ENCODE results near the gene MED15.

MED15 gene

GRCh38 chr22:20588092-20588842, 80.9 kb downstream of the MED15 start:
- TF ChIP-seq, protein P1, sequence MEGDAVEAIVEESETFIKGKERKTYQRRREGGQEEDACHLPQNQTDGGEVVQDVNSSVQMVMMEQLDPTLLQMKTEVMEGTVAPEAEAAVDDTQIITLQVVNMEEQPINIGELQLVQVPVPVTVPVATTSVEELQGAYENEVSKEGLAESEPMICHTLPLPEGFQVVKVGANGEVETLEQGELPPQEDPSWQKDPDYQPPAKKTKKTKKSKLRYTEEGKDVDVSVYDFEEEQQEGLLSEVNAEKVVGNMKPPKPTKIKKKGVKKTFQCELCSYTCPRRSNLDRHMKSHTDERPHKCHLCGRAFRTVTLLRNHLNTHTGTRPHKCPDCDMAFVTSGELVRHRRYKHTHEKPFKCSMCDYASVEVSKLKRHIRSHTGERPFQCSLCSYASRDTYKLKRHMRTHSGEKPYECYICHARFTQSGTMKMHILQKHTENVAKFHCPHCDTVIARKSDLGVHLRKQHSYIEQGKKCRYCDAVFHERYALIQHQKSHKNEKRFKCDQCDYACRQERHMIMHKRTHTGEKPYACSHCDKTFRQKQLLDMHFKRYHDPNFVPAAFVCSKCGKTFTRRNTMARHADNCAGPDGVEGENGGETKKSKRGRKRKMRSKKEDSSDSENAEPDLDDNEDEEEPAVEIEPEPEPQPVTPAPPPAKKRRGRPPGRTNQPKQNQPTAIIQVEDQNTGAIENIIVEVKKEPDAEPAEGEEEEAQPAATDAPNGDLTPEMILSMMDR (IDR thresholded peaks at IDR 0.05): no peak

GRCh38 chr22:20588843-20589581, 81.6 kb downstream of the MED15 start:
- TF ChIP-seq, protein P1 (IDR thresholded peaks at IDR 0.05): no peak

DNA sequence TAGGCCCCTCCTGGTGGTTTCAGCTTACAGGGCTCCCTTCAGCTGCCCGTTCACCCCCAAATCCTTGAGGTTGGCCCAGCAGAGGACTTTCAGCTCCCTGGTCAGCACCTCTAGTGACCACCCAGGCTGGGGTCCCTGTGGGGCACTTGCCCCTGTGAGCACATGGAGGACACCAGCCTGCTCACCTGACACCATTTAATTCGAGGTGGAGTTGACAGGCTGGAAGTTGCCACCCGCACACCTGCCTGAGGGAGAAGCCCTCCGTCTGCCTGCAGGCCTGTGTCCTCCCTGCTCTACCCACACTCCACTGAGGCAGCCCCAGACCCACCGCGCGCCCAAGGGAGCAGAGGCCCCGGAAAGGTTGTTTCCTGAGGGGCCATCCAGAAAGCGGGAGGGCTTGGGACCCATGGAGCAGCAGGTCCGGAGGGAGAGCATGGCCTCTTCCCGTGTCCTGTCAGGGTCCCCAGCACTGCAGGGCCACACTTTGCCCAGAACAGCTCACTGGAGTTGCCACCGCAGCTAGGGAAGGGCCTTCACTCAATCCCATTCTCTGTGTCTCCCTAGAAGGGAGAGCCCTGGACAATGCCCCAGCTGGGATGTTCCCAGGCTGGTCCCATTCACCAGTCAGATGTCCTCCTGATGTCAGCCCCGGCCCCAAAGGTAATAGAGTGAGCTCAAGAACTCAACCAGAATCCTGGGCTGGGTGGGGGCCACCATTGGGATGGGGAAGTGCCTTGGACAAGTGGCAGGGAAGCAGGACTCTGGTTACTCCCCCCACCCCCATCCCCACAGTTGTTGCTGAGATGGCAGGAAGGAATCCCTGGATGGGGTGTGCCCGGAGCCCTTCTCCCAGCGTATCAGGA, 82.4 kb downstream of the MED15 start:
- TF ChIP-seq, protein P1 (IDR thresholded peaks at IDR 0.05): no peak

GRCh38 chr22:20590477-20591294, 83.3 kb downstream of the MED15 start:
- TF ChIP-seq, protein P1 (IDR thresholded peaks at IDR 0.05): no peak

DNA sequence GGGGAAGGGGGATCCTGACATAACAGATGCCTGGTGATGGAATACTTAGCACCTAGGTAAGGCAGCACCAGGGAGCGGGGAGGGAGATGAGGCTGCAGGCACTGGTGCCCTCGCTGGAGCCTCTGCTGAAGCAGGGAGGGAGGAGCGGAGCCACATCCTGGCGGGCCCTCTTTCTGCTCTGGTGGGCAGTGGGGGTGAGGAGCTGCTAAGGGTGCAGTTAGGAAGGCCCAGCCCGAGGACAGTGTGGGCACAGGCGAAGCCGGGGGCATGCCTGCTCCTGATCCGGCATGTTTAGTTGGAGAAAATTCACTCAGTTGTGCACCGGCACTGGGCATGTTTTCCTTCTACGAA, 83.9 kb downstream of the MED15 start:
- TF ChIP-seq, protein P1 (IDR thresholded peaks at IDR 0.05): no peak

- TF ChIP-seq, protein P1 (IDR thresholded peaks at IDR 0.05): no peak
Observed at GRCh38 chr22:20591660-20592310, 84.4 kb downstream of the MED15 start.
